ENCODE results near the gene POMGNT1. TPM values are rescaled to one million over a fixed set of nuclear protein-coding genes. Genes with fewer than 3 reads are reported as not detected.

The POMGNT1 gene
- polyA plus RNA-seq, 1 donor (not counting 4 experiments of a cell fraction or from before 2014, with no cell fraction given) = 49.6 TPM

DNA sequence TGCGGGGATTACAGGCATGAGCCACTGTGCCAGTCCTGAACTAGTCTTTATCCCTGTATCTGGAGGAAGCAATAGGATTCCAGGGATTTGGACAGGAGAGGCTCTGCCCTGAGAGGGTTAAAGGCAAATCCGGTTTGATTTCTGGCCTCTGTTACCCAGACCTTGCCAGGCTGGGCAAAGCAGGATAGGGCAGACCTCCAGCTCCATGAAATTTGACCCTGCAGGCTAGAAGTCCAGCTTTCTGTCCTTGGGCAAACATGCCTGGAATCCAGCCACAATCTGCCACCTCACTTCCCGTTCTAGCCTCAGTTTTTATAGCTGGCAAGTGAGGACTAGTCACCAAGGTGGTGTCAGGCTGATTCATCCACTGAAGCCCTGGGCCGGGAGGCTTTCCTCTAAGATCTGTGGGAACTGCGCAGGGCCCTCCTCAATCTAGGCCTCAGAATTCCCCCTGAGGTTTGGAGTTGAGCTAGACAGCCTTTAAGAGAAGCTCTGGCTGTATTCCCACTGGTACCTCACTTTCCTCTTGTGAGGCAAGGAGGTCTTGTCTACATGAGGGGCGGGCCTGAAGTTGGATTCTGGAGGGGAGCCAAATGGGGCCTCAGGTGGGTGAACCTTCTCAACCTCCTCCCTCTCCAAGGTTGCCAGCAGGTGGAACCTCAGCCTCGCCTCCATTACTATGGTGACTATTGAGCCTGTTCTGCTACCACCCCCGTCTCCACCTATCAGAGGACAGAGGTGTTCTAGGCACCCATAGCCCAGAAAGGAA lies 15.0 kb downstream of the POMGNT1 start:
- dilution Hi-C loops (cut with MboI; ENCODE audit: extremely low pct_ligation_motif_present, low sequenced_read_pairs) = loop anchor here (25.0 kb wide), 1 partner anchor 146 kb away; no protein-coding TSS in a partner anchor
- peak overlapping the region; percentile 51 for H3K9ac ChIP-seq (ENCODE audit: control insufficient read depth, extremely low read depth, insufficient read depth, low read length)
- H2AFZ ChIP-seq (ENCODE audit: control insufficient read depth, low read length) = no peak overlapping the region
- H3K4me2 ChIP-seq (ENCODE audit: control insufficient read depth, extremely low read depth, insufficient read depth, low read depth, low read length) = peak overlapping the region; percentile 92
- peak overlapping the region; percentile 11 to 54 (median 14) for H3K4me3 ChIP-seq (ENCODE audit: control insufficient read depth in 2 of 3, extremely low read depth in 1 of 3, insufficient read depth in 2 of 3, low read depth in 1 of 3, low read length in 3 of 3)
- H3K9me1 ChIP-seq (ENCODE audit: control insufficient read depth, extremely low read depth, insufficient read depth, low read length) = peaks cover 4% of the 10 kb centered on the region
- H3K79me2 ChIP-seq (ENCODE audit: control insufficient read depth, insufficient read depth, low read length) = peaks cover 6% of the 10 kb centered on the region
- no peaks in the 10 kb centered on the region for H4K20me1 ChIP-seq (ENCODE audit: control insufficient read depth, extremely low read depth, insufficient read depth, low read length)
- DNase-seq (ENCODE audit: low read depth, low spot score) = peak; percentile 96
- H3K36me3 ChIP-seq (ENCODE audit: control insufficient read depth in 2 of 2, extremely low read depth in 1 of 2, insufficient read depth in 2 of 2, low read length in 2 of 2) = peaks cover 24 to 26% of the 10 kb centered on the region in 2 experiments
- no peaks in the 10 kb centered on the region for H3K9me3 ChIP-seq (ENCODE audit: control insufficient read depth, low read depth, low read length)
- peaks cover 71% of the 10 kb centered on the region for H3K4me1 ChIP-seq (ENCODE audit: control insufficient read depth, extremely low read depth, insufficient read depth, low read length)
- TF ChIP-seq, protein P1, sequence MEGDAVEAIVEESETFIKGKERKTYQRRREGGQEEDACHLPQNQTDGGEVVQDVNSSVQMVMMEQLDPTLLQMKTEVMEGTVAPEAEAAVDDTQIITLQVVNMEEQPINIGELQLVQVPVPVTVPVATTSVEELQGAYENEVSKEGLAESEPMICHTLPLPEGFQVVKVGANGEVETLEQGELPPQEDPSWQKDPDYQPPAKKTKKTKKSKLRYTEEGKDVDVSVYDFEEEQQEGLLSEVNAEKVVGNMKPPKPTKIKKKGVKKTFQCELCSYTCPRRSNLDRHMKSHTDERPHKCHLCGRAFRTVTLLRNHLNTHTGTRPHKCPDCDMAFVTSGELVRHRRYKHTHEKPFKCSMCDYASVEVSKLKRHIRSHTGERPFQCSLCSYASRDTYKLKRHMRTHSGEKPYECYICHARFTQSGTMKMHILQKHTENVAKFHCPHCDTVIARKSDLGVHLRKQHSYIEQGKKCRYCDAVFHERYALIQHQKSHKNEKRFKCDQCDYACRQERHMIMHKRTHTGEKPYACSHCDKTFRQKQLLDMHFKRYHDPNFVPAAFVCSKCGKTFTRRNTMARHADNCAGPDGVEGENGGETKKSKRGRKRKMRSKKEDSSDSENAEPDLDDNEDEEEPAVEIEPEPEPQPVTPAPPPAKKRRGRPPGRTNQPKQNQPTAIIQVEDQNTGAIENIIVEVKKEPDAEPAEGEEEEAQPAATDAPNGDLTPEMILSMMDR (optimal IDR thresholded peaks at IDR 0.05 in 1 of 3, IDR thresholded peaks at IDR 0.05 in 1 of 3, conservative IDR thresholded peaks at IDR 0.05 in 1 of 3; ENCODE audit: extremely low read depth in 1 of 3, insufficient read depth in 2 of 3, low read length in 3 of 3) = peak in 2 of 3 experiments; percentile 22 to 38
- no peak for TF ChIP-seq EZH2 (IDR thresholded peaks at IDR 0.05; ENCODE audit: low read length)
- peak overlapping the region; percentile 80 for H3K27ac ChIP-seq (ENCODE audit: control insufficient read depth, insufficient read depth, low read length)
- FAIRE-seq = peak; percentile 98
- H3K27me3 ChIP-seq (ENCODE audit: control insufficient read depth, extremely low read depth, insufficient read depth, low read length) = no peaks in the 10 kb centered on the region

DNA sequence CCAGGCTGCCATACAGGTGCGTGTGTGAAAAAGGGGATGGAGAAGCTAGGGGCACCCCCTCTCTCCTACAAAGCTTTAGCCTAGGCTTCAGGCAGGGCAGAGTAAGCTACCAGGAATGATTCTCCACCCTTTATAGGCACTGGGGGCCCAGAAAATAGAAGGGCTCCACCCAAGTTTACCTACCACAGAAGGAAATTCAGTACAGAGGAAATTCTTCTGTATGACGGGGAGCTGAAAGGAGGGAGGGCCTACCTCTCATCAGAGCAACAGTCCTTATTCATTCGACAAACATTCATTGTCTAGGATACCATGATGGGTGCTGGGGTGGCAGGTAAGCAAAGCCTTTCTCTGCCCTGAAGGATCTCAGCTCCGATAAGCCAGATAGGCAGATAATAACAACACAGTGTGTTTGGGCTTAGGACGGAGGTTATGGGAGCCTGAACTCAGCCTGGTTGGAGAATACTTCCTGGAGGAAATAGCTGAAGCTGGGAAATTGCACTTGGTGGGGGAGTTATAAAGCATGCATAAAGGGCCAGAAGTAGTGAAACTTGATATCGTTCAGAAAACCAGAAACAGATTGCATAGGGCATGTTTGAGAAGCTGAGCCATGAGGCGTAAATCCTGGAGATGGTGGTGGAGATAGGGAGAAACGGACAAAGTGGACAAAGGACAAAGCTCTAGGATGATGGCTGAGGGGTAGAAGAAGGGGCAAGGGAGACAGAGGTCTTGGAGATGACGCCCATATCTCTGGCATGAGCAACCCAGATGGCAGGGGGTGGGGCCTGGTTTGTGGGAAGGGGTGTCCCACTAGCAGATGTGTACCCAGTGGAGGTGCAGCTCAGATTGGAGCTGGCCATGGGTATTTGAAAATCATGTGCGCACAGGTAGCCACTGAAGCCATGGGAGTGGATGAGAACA lies 16.6 kb downstream of the POMGNT1 start:
- Histone ChIP-seq H4K20me1 (ENCODE audit: control insufficient read depth, extremely low read depth, insufficient read depth, low read length) (no peaks in the 10 kb centered on the region), H3K4me1 (ENCODE audit: control insufficient read depth, extremely low read depth, insufficient read depth, low read length) (peaks cover 65% of the 10 kb centered on the region), H3K9ac (ENCODE audit: control insufficient read depth, extremely low read depth, insufficient read depth, low read length) (peak overlapping the region; percentile 60), H3K27ac (ENCODE audit: control insufficient read depth, insufficient read depth, low read length) (peak overlapping the region; percentile 80), H2AFZ (ENCODE audit: control insufficient read depth, low read length) (peak overlapping the region; percentile 25), H3K9me1 (ENCODE audit: control insufficient read depth, extremely low read depth, insufficient read depth, low read length) (peaks cover 4% of the 10 kb centered on the region), H3K4me2 (ENCODE audit: control insufficient read depth, extremely low read depth, insufficient read depth, low read depth, low read length) (peak overlapping the region; percentile 92), H3K4me3 (ENCODE audit: control insufficient read depth in 2 of 3, extremely low read depth in 1 of 3, insufficient read depth in 2 of 3, low read depth in 1 of 3, low read length in 3 of 3) (peak overlapping the region; percentile 52 to 60 (median 54)), H3K36me3 (ENCODE audit: control insufficient read depth in 2 of 2, extremely low read depth in 1 of 2, insufficient read depth in 2 of 2, low read length in 2 of 2) (peaks cover 14 to 18% of the 10 kb centered on the region in 2 experiments), H3K79me2 (ENCODE audit: control insufficient read depth, insufficient read depth, low read length) (peaks cover 6% of the 10 kb centered on the region), H3K9me3 (ENCODE audit: control insufficient read depth, low read depth, low read length) (no peaks in the 10 kb centered on the region), H3K27me3 (ENCODE audit: control insufficient read depth, extremely low read depth, insufficient read depth, low read length) (no peaks in the 10 kb centered on the region)
- FAIRE-seq (peak; percentile 63), DNase-seq (ENCODE audit: low read depth, low spot score) (peak; percentile 60)
- TF ChIP-seq EZH2 (IDR thresholded peaks at IDR 0.05; ENCODE audit: low read length) = no peak
- TF ChIP-seq, protein P1 (optimal IDR thresholded peaks at IDR 0.05 in 1 of 3, IDR thresholded peaks at IDR 0.05 in 1 of 3, conservative IDR thresholded peaks at IDR 0.05 in 1 of 3; ENCODE audit: extremely low read depth in 1 of 3, insufficient read depth in 2 of 3, low read length in 3 of 3) = no peak
- dilution Hi-C loops (cut with MboI; ENCODE audit: extremely low pct_ligation_motif_present, low sequenced_read_pairs) = loop anchor here (25.0 kb wide), 1 partner anchor 144 kb away; no protein-coding TSS in a partner anchor
